Karpas-422 (cell line): Measurements from ENCODE around the gene GNG7. TPM values are rescaled to one million over a fixed set of nuclear protein-coding genes. Genes with fewer than 3 reads are reported as not detected.

Experiments
- DNase-seq: peaks from one replicate; pipeline ENCODE4 v3.0.0-alpha.2; 2015
- H2AFZ ChIP-seq: fragments of 200-600 bp; sonication (generic); 2 replicates; pipeline ENCODE4 v1.6.1; 2014; ENCODE audit warnings: antibody characterized with exemption, low read length, mixed read lengths
- H3K27ac ChIP-seq: fragments of 200-600 bp; sonication (generic); 2 replicates; pipeline ENCODE4 v1.5.1; 2014; ENCODE audit warnings: mild to moderate bottlenecking, low read length, moderate library complexity
- H3K27me3 ChIP-seq: fragments of 200-600 bp; sonication (generic); 2 replicates; pipeline ENCODE4 v1.6.1; 2014; ENCODE audit warnings: low read length, mixed read lengths
- H3K36me3 ChIP-seq: fragments of 200-600 bp; sonication (generic); 2 replicates; pipeline ENCODE4 v1.6.1; 2014; ENCODE audit warnings: low read length, mixed read lengths; ENCODE audit not compliant: insufficient read depth
- H3K4me1 ChIP-seq: fragments of 200-600 bp; sonication (generic); 2 replicates; pipeline ENCODE4 v1.6.1; 2014; ENCODE audit warnings: mild to moderate bottlenecking, low read length, mixed read lengths
- H3K4me2 ChIP-seq: fragments of 200-600 bp; sonication (generic); 2 replicates; pipeline ENCODE4 v1.6.1; 2014; ENCODE audit warnings: low read length, low read depth, mild to moderate bottlenecking; ENCODE audit not compliant: poor library complexity, severe bottlenecking
- H3K4me3 ChIP-seq: fragments of 200-600 bp; sonication (generic); 2 replicates; pipeline ENCODE4 v1.5.1; 2014; ENCODE audit warnings: mild to moderate bottlenecking, antibody characterized with exemption, low read length, mixed read lengths
- H3K79me2 ChIP-seq: fragments of 200-600 bp; sonication (generic); 2 replicates; pipeline ENCODE4 v1.6.1; 2014; ENCODE audit warnings: mild to moderate bottlenecking, low read length, mixed read lengths
- H3K9ac ChIP-seq: fragments of 200-600 bp; sonication (generic); 2 replicates; pipeline ENCODE4 v1.6.0; 2014; ENCODE audit warnings: low read length
- H3K9me2 ChIP-seq: fragments of 200-600 bp; sonication (generic), shearing (Covaris generic); replicated peaks from 2 replicates; pipeline ENCODE4 v1.6.0; 2014; ENCODE audit warnings: mild to moderate bottlenecking, low read length, moderate library complexity; ENCODE audit not compliant: insufficient read depth
- H3K9me3 ChIP-seq: fragments of 300-700, 200-600 bp; sonication (generic); 2 replicates; pipeline ENCODE4 v1.6.1; 2014; ENCODE audit warnings: low read length, mixed read lengths
- H4K20me1 ChIP-seq: fragments of 200-600 bp; sonication (generic); 2 replicates; pipeline ENCODE4 v1.6.1; 2014; ENCODE audit warnings: mild to moderate bottlenecking, antibody characterized with exemption, low read length, low read depth; ENCODE audit not compliant: insufficient read depth
- total RNA-seq: library from RNA; depleted of rRNA; stranded (reverse); fragments of >200 nt; shearing (Covaris generic); gene quantifications from 2 replicates; pipeline ENCODE4 v1.2.3, GENCODE V29; 2014; ENCODE audit warnings: low replicate concordance

Gene GNG7
- total RNA-seq, 1 experiment from 2014 or later: 0.19 TPM

DNA sequence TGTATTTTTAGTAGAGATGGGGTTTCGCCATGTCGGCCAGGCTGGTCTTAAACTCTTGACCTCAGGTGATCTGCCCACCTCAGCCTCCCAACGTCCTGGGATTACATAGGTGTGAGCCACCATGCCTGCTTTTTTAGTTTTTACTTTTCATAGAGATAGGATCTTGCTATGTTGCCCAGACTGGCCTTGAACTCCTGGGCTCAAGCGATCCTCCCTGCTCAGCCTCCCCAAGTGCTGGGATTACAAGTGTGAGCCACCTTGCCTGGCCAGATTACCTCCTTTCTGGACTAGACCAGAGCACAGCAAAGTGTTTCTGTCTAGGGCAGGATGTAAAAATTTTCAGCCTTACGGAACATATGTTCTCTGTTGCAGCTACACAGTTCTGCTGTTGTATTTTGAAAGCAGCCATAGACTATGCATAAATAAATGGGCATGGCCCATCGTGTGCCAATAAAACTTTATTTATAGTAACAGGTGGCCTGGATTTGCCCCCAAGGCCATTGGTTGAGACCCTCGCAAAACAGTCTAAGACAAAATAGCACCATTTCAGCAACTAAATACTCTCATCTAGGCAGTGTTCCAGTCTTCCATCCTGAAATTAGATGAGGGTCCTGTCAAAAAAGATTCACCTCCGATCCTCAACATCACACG is 36.0 kb downstream of the GNG7 start:
- Histone ChIP-seq H3K4me3 (no peak overlapping the region), H3K9me2 (no peaks in the 10 kb centered on the region), H3K9me3 (no peaks in the 10 kb centered on the region), H3K79me2 (no peaks in the 10 kb centered on the region), H3K4me1 (peaks cover 32% of the 10 kb centered on the region), H4K20me1 (0 out of 2 replicates have a peak, but pooled peaks cover 3% of the 10 kb centered on the region), H3K4me2 (no peak overlapping the region), H3K27ac (no peak overlapping the region), H3K27me3 (0 out of 2 replicates have a peak, but pooled peaks cover 3% of the 10 kb centered on the region), H3K9ac (no peak overlapping the region), H2AFZ (no peak overlapping the region), H3K36me3 (no peaks in the 10 kb centered on the region)
- DNase-seq: no peak

DNA sequence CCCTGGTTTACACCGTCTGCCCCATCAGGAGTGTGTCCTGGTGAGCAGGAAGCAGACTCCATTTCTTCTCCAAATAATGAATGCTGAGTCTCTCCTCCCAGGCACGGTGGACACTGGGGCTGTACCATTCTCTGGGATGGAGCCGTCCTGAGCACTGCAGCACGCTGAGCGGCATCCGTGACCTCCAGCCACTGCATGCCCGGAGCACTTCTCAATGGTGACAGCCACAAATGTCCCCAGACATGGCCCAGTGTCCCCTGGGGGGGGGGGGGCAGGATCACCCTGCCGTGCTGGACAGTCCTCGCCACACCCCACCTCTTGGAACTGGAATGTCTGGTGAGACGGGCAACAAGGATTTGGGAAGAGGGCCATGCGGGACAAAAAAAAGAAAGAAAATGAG is 37.4 kb downstream of the GNG7 start:
- H3K27me3 ChIP-seq: 0 out of 2 replicates have a peak, but pooled peaks cover 3% of the 10 kb centered on the region
- H3K9me2 ChIP-seq: no peaks in the 10 kb centered on the region
- no peaks in the 10 kb centered on the region for H3K79me2 ChIP-seq
- DNase-seq: no peak
- H3K9me3 ChIP-seq: no peaks in the 10 kb centered on the region
- H3K27ac ChIP-seq: no peak overlapping the region
- peaks cover 32% of the 10 kb centered on the region for H3K4me1 ChIP-seq
- no peaks in the 10 kb centered on the region for H3K36me3 ChIP-seq
- H3K4me2 ChIP-seq: no peak overlapping the region
- H3K9ac ChIP-seq: peak overlapping the region; percentile 47; the same call in 1 of the 2 replicates
- H4K20me1 ChIP-seq: 0 out of 2 replicates have a peak, but pooled peaks cover 3% of the 10 kb centered on the region
- H2AFZ ChIP-seq: no peak overlapping the region
- no peak overlapping the region for H3K4me3 ChIP-seq

DNA sequence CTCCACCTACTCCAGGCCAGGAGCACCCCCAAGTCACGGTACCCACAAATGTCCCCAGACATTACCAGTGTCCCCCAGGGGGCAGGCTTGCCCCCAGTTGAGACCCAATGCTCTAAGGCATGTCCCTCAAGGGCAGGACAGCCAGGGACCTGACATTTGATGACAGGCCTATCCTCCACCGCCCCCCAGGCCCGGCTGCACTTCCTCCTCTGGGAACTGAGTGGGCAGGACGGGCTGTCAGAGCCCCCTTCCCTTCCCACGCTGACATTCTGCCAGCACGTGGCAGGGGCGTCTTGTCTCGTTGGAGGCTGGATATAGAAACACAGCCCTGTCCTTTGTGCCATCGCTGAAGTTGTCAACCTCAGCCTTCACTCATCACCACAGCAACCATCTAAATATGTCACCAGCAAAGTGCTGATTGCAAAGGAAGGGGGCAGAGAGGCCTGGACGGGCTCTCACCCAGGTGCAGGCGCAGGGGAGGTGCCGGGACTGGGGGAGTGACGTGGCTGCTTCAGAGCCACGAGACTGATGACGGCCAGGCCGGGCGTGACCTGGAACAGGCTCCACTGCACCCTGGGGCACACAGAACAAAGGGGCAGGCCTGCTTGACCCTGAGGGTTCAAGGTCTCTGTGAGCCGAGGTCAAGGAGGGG is 38.4 kb downstream of the GNG7 start:
- H3K27ac ChIP-seq: 0 out of 2 replicates have a peak overlapping the region, but pooled peaks have one; percentile 14
- 0 out of 2 replicates have a peak, but pooled peaks cover 3% of the 10 kb centered on the region for H3K27me3 ChIP-seq
- H2AFZ ChIP-seq: peak overlapping the region; percentile 31; the same call in 1 of the 2 replicates
- no peaks in the 10 kb centered on the region for H3K36me3 ChIP-seq
- peaks cover 32% of the 10 kb centered on the region for H3K4me1 ChIP-seq
- no peaks in the 10 kb centered on the region for H3K79me2 ChIP-seq
- H3K4me3 ChIP-seq: peak overlapping the region; percentile 11; the same call in 1 of the 2 replicates
- H3K4me2 ChIP-seq: peak overlapping the region; percentile 44
- H3K9me2 ChIP-seq: no peaks in the 10 kb centered on the region
- H3K9ac ChIP-seq: peak overlapping the region; percentile 47; the same call in 1 of the 2 replicates
- 0 out of 2 replicates have a peak, but pooled peaks cover 3% of the 10 kb centered on the region for H4K20me1 ChIP-seq
- H3K9me3 ChIP-seq: no peaks in the 10 kb centered on the region
- DNase-seq: peak; percentile 86

DNA sequence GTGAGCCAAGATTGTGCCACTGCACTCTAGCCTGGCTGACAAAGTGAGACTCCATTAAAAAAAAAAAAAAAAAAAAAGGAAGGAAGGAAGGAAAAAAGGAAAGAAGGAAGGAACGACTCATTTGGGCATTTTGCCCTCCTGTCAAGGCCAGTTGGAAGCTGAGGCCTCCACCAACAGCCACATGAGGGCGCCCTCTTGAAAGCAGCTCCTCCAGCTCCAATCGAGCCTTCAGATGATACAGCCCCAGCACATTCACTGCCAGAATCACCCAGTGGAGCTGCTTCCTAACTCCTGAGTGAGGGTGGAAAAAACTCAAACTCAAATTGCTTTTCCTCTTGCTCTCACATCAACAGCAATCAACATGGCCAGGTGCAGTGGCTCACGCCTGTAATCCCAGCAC is 40.9 kb downstream of the GNG7 start:
- no peaks in the 10 kb centered on the region for H3K27me3 ChIP-seq
- peak; percentile 71 for DNase-seq
- H2AFZ ChIP-seq: no peak overlapping the region
- H3K9ac ChIP-seq: no peak overlapping the region
- 0 out of 2 replicates have a peak, but pooled peaks cover 3% of the 10 kb centered on the region for H4K20me1 ChIP-seq
- no peaks in the 10 kb centered on the region for H3K9me2 ChIP-seq
- no peak overlapping the region for H3K27ac ChIP-seq
- no peaks in the 10 kb centered on the region for H3K79me2 ChIP-seq
- no peaks in the 10 kb centered on the region for H3K36me3 ChIP-seq
- no peak overlapping the region for H3K4me2 ChIP-seq
- H3K4me1 ChIP-seq: peaks cover 18% of the 10 kb centered on the region
- H3K4me3 ChIP-seq: no peak overlapping the region
- H3K9me3 ChIP-seq: no peaks in the 10 kb centered on the region

DNA sequence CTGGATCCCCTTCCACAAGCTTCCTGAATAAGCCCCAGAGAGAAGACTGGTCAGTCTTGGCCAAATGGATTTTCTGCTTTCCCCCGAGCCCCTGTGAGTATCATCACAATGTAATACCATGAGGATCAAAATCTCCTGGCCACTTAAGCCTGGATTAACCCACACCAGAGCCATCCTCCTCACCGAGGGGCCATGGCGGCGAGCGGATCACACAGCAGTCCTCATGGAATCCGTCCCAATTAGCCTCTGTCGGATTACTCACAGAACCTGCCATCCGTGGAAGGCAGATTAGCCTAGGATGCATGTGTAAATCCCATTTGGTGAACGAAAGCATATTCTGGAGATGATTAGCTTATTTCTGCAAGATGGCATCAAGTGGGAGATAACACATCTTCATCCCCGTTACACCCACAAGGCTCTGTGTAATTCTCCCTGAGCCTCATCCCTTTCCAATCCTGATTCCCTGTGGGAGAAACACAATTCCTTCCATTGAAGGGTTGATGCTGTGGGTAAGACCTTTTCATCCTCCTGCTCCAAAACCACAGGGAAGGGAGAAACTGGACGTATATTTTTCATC is 42.5 kb downstream of the GNG7 start:
- H3K36me3 ChIP-seq: no peaks in the 10 kb centered on the region
- H3K79me2 ChIP-seq: no peaks in the 10 kb centered on the region
- no peaks in the 10 kb centered on the region for H3K27me3 ChIP-seq
- H2AFZ ChIP-seq: no peak overlapping the region
- H3K4me3 ChIP-seq: no peak overlapping the region
- DNase-seq: no peak
- H3K9me3 ChIP-seq: no peaks in the 10 kb centered on the region
- peaks cover 16% of the 10 kb centered on the region for H3K4me1 ChIP-seq
- H3K9ac ChIP-seq: no peak overlapping the region
- 0 out of 2 replicates have a peak, but pooled peaks cover 3% of the 10 kb centered on the region for H4K20me1 ChIP-seq
- no peak overlapping the region for H3K4me2 ChIP-seq
- no peaks in the 10 kb centered on the region for H3K9me2 ChIP-seq
- no peak overlapping the region for H3K27ac ChIP-seq

DNA sequence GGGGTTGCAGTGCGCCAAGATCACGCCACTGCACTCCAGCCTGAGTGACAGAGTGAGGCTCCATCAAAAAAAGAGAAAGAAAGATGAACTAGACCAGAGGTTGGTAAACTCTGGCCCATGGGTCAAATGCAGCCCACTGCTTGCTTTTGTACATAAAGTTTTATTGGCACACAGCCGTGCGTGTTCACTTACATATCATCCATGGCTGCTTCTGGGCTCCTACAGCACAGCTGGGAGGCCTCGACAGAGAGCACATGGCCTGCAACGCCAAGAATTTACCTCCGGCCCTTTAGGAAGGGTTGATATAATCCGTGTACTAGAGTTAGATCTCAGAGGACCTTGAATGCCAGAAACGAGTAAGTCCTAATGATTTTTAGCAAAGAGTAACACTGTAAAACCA is 46.0 kb downstream of the GNG7 start:
- Histone ChIP-seq H3K4me2 (no peak overlapping the region), H3K4me3 (no peak overlapping the region), H3K4me1 (peaks cover 7% of the 10 kb centered on the region; the same call in 1 of the 2 replicates), H3K36me3 (no peaks in the 10 kb centered on the region), H3K9me3 (no peaks in the 10 kb centered on the region), H3K79me2 (no peaks in the 10 kb centered on the region), H2AFZ (no peak overlapping the region), H3K9ac (no peak overlapping the region), H3K27ac (no peak overlapping the region), H3K9me2 (no peaks in the 10 kb centered on the region), H4K20me1 (no peaks in the 10 kb centered on the region), H3K27me3 (no peaks in the 10 kb centered on the region)
- no peak for DNase-seq

DNA sequence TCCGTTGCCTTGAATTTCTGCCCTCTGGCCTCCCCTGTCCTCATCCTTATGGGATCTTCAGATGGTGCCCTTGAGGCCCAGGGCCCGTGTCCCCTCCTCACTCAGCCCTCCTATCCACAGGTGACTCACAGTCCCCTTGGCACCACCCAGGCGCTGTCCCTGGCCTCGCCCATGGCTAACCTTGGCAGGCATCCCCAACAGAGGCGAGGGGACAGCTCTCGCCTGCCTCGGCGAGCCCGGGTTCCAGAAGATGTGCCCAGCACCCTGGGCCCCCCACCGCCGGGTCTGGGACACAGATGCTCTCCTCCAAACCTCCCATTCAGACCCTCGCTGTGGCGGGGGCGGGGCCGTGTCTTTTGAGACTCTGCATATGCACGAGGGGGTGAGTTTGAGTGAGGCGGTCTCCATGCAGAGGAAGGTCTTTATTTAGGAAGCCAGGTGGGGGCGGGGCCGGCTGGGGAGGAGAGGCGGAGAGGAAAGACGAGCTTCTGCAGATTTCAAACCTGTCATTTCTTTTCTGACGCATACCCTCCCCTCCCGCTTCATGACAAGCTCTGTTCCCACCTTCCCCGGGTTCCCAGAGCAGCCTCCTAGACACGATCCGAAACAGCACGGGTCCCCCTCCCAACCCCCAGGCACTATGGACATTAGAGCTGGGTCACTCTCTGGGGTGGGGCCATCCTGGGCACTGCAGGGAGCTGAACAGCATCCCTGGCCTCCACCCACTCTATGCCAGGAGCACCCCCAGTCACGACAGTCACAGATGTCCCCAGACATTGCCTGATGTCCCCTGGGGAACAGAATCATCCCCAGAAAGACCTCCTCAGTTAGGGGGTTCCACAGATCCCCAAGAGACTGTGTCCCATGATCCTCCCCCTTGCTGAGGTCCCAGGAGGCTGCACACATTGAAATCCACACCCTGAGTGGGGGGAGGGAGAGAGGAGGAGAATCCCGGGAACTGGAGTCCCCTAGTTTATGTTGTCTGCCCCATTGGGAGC is 48.5 kb downstream of the GNG7 start:
- Histone ChIP-seq H4K20me1 (no peaks in the 10 kb centered on the region), H3K9me3 (no peaks in the 10 kb centered on the region), H3K9me2 (no peaks in the 10 kb centered on the region), H3K36me3 (no peaks in the 10 kb centered on the region), H3K79me2 (no peaks in the 10 kb centered on the region), H3K4me1 (peaks cover 7% of the 10 kb centered on the region; the same call in 1 of the 2 replicates), H3K4me2 (no peak overlapping the region), H2AFZ (no peak overlapping the region), H3K4me3 (no peak overlapping the region), H3K27me3 (no peaks in the 10 kb centered on the region), H3K9ac (no peak overlapping the region), H3K27ac (no peak overlapping the region)
- no peak for DNase-seq
